Measurements from ENCODE around the gene S100A2.

DNA sequence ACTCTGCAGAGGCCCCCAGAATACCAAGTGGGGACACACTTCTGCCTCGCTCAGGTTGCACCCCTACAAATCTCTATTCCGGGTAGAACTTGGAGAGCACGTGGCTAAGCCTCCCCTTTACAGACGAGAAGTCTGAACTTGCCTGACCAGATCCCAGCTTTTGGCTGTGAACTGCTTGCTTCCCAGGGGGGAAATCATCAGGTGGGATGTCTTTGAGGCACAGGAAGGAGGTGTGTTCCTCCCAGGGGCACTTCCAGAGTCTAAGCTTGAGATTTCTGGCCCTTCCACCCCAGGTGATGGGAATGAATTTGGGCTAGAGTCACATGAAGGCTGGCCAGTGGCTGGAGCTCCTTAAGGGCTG, 15.3 kb downstream of the S100A2 start:
- TF ChIP-seq, protein P1, sequence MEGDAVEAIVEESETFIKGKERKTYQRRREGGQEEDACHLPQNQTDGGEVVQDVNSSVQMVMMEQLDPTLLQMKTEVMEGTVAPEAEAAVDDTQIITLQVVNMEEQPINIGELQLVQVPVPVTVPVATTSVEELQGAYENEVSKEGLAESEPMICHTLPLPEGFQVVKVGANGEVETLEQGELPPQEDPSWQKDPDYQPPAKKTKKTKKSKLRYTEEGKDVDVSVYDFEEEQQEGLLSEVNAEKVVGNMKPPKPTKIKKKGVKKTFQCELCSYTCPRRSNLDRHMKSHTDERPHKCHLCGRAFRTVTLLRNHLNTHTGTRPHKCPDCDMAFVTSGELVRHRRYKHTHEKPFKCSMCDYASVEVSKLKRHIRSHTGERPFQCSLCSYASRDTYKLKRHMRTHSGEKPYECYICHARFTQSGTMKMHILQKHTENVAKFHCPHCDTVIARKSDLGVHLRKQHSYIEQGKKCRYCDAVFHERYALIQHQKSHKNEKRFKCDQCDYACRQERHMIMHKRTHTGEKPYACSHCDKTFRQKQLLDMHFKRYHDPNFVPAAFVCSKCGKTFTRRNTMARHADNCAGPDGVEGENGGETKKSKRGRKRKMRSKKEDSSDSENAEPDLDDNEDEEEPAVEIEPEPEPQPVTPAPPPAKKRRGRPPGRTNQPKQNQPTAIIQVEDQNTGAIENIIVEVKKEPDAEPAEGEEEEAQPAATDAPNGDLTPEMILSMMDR (conservative IDR thresholded peaks at IDR 0.05 in 1 of 2, IDR thresholded peaks at IDR 0.05 in 1 of 2; ENCODE audit: extremely low read depth in 1 of 2, insufficient read depth in 1 of 2, low read depth in 1 of 2, low read length in 2 of 2) = no peak
- TF ChIP-seq EZH2 (IDR thresholded peaks at IDR 0.05; ENCODE audit: borderline replicate concordance, low read length) = no peak
